CD4-positive, alpha-beta T cell treated with Interleukin-2 at 100 ng/mL for 4 hours (primary cell): Measurements from ENCODE around the gene RAB11FIP4.
"Not testable (repeated sequence)": the region's sequence is repeated elsewhere in the genome, so short reads cannot be mapped to it uniquely, and the experiment has no call there.

Experiments
- DNase-seq: peaks from one replicate; pipeline ENCODE4 v3.0.0-alpha.2; 2020; ENCODE audit warnings: low spot score

The RAB11FIP4 gene

DNA sequence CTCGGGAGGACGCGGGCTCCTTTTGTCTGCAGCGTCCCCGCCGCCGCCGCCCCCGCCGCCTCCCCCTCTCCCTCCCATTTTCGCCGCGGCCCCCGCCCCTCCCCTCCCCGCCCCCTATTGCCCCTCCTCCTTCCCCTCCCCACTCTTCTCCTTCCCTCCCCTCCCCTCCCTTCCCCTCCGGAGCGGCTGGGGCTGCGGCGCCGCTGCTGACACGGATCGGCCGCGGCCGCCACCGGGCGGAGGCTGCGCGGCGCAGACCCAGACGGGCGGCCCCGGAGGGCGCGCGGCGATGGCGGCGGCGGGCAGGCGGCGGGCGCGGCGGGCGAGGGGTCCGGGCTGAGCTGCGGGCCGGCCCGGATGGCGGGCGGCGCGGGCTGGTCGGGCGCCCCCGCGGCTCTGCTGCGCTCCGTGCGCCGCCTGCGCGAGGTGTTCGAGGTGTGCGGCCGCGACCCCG is at the start of gene RAB11FIP4:
RAB11FIP4 (plus strand) TSS at position 180 of the 454 bp plus-strand sequence; CDS start at position 358, 178 bp downstream.
- peak; percentile 6 for DNase-seq

DNA sequence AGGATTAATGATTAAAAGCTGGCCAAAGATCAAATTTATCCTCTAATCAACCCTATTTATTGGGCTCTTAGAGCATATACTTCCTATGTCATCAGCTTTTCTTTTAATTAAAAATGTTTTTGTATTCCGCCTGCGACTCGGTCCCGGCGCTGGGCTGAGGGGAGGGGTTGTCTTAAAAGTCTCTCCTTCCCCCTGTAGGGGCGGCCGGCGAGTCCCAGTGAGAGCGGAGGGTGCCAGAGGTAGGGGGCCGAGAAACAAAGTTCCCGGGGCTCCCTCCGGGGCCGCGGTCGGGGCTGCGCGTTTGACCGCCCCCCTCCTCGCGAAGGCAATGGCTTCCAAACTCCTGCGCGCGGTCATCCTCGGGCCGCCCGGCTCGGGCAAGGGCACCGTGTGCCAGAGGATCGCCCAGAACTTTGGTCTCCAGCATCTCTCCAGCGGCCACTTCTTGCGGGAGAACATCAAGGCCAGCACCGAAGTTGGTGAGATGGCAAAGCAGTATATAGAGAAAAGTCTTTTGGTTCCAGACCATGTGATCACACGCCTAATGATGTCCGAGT is 46.2 kb upstream of the RAB11FIP4 start:
- not testable (repeated sequence) for DNase-seq

GRCh38 chr17:31349454-31349853 is 42.0 kb upstream of the RAB11FIP4 start:
- no peak for DNase-seq

- no peak for DNase-seq
These were observed 35.5 kb upstream of the RAB11FIP4 start for GRCh38 chr17:31355935-31356334.

DNA sequence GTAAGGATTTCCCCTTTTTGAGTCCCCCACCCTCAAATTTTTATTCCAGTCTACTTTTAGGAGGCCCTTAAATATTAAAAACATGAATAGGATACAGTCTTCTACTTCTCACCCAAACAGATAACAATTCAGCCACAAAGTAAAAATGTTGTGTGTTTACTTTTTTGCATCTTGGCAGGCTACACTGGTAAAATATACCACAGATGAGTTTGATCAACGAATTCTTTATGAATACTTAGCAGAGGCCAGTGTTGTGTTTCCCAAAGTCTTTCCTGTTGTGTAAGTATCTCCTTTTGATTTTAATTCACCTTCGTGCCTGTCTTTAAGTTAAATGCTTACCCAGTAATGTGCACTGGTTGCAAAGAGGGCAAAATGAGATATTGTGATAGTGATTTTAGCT is 34.4 kb upstream of the RAB11FIP4 start:
- no peak for DNase-seq

DNA sequence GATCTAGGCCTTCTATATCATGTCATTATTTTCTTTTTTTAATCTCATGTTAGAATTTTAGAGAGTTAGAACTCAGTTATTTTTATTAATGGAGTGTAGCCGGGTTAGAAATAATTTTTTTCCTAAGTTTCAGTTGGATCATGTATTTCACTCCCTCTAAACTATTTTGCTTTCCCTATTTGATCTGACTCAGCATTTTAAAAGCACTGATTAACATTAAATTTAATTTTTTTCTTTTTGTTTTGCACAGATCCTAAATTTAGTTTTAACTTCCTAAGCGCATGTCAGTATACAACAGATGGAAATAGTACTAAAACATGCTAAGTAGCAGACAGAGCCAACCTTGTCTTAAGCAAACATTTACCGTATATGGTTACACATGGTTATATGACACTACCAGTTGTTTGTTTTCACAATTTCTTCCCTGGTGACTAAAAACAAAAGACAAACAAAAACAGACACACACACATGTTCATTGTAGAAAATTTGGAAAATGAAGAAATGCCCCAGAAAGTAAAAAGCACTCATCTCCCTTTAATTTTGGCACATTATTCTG is 33.6 kb upstream of the RAB11FIP4 start:
- DNase-seq, result no peak

GRCh38 chr17:31364012-31364411 is 27.5 kb upstream of the RAB11FIP4 start:
- no peak for DNase-seq

- no peak for DNase-seq
These were observed 25.4 kb upstream of the RAB11FIP4 start for GRCh38 chr17:31366088-31366487.

GRCh38 chr17:31369266-31369665 is 22.2 kb upstream of the RAB11FIP4 start:
- DNase-seq, result no peak

DNA sequence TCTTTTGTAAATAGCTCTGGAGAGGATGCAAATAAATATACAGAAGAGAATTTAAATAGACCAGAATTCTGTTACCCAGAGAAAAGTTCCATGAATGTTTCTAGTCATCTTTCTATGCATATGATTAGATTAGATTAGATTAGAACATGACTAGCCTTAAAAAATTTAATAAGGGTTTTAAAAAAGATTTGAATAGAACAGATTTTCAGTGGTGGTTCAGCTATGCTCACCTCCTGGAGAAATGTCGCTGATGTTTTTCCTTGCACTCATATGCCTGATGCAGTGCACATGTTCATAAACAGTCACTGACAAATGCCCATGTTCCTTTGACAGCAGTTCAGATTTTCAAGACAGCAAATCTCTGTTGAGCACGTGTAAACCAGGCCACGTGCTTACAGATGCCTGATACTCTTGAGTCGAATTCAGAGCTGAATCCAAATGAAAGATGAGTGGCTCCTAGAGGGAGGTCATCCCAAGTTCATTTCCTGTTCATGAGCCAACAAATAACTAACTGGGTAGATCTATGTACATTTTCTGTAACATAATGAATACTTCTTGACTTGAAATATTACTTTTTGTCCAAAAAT is 19.9 kb upstream of the RAB11FIP4 start:
- DNase-seq, result no peak

GRCh38 chr17:31373150-31374093 is 18.1 kb upstream of the RAB11FIP4 start:
- DNase-seq, result peak; percentile 74

GRCh38 chr17:31374094-31374447 is 17.4 kb upstream of the RAB11FIP4 start:
- no peak for DNase-seq

DNA sequence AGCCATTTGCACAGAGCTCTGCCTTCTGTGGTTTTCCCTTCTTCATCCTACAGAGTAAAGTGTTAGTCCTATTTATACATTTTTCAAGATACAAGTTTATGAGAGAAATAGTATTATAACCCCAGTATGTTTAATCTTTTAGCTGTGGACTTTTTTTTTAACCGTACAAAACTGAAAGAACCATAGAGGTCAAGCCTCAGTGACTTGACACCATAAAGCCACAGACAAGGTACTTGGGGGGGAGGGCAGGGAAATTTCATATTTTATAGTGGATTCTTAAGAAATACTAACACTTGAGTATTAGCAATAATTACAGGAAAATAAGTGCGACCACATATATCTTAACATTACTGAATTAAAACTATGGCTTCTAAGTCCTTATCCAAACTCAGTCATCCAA is 17.0 kb upstream of the RAB11FIP4 start:
- DNase-seq, result no peak

- DNase-seq, result no peak
These were observed 12.8 kb upstream of the RAB11FIP4 start for GRCh38 chr17:31378638-31379037.

- no peak for DNase-seq
These were observed 11.8 kb upstream of the RAB11FIP4 start for GRCh38 chr17:31379597-31380205.

DNA sequence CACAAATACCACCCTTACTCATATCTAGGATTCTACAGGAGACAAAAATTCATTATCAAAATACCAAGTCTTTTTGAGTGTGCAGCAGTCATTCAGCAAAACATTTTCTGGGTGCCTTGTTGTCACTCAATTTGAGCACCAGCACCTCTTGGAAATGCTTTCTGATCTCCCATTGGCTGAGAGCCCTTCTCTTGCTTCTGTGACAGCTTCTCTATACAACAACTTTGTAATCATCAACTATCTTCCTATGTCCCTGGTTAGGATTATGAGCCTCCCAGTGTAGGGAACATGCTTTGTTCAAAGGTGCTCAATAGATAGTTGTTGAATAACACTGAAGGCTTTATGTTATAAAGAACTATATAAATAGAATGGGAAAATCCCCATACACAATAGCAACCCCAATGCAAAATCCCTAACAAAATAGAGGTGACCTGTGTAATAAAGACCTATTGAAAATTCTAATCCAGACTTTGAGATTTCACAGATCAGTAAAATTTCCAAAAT is 10.3 kb upstream of the RAB11FIP4 start:
- DNase-seq, result no peak

- DNase-seq, result not testable (repeated sequence)
These were observed 8.7 kb upstream of the RAB11FIP4 start for GRCh38 chr17:31382668-31383275.

DNA sequence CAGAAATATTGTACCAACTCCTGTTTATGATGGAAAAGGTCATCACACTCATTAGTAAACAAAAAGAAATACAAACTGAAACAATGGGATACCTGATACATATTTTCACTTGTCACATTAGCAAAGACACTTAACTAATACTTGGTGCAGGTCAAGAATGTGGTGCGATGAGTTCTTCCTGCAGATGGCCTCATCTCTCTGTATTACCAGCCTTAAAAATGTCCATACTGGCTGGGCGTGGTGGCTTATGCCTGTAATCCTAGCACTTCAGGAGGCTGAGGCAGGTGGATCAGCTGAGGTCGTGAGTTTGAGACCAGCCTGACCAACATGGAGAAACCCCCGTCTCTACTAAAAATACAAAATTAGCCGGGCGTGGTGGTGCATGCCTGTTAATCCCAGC is 8.0 kb upstream of the RAB11FIP4 start:
- DNase-seq, result not testable (repeated sequence)

GRCh38 chr17:31385428-31386285 is 5.8 kb upstream of the RAB11FIP4 start:
- no peak for DNase-seq

GRCh38 chr17:31386542-31387075 is 4.9 kb upstream of the RAB11FIP4 start:
- no peak for DNase-seq
